ENCODE results near the gene FRMD5.

DNA sequence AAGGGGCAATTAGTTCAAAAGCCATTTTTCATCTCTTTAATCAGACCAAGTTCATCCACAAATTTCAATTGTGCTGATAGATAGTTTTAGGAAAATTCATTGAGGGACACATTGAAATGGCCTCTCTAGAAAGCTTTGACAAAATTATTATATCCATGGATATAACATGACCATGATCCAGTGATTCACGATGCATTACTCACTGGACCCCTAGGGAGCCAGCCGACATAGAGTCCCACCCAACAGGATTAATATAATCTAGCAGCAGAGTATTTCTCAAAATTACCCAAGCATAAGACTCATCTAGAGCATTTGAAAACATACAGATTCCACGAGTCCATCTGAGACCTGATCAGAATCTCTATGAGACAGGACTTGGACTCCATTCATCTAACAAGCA is 100.3 kb downstream of the FRMD5 start:
- TF ChIP-seq CTCF (IDR thresholded peaks at IDR 0.05) = no peak
- TF ChIP-seq EZH2 (IDR thresholded peaks at IDR 0.05; ENCODE audit: borderline replicate concordance, insufficient read depth, low read depth, low read length, poor library complexity, severe bottlenecking) = no peak
